ENCODE measurements around the gene CSGALNACT2.

DNA sequence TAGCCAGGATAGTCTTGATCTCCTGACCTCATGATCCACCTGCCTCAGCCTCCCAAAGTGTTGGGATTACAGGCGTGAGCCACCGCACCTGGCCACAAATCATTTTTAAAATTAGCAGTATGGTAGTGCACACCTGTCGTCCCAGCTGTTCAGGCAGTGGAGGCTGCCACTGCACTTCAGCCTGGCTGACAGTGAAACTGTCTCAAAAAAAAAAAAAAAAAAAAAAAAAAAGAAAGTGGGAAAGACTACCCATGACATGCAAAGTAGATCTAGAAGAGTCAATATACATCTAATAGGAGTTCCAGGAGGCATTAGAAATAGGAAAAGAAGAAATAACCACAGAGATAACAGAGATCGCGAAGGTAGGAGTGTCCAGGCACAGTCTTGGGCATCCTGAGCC, 3.2 kb downstream of the CSGALNACT2 start:
- no peak for TF ChIP-seq CTCF (IDR thresholded peaks at IDR 0.05)
- no peak for TF ChIP-seq POLR2A (IDR thresholded peaks at IDR 0.05)
